CD4-positive, alpha-beta T cell treated with Interleukin-6 at 100 ng/mL for 8 hours (primary cell): ENCODE results near the gene SH3BP5.

Experiments
- DNase-seq: peaks from one replicate; pipeline ENCODE4 v3.0.0-alpha.2; 2020; ENCODE audit warnings: mixed read lengths, low spot score

The SH3BP5 gene

GRCh38 chr3:15253023-15253697 lies 79.2 kb downstream of the SH3BP5 start:
- DNase-seq, result no peak

DNA sequence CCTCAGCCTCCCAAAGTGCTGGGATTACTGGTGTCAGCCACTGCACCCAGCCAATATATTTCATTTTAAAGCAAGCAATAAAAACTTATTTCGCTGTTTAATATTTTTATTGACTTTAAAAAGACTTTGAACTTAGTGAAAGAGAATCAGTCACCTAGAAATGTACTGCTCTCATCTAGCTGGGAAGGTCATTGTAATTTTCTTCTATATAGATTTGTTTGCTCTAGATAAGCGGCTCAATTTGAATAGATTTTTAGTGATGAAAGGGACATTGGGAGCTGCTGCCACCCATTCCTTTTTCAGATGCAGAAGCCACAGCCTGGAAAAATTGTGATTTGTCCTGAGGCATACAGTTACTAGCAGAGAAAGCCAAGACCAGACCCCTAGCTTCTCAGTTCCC lies 86.2 kb downstream of the SH3BP5 start:
- DNase-seq, result no peak

DNA sequence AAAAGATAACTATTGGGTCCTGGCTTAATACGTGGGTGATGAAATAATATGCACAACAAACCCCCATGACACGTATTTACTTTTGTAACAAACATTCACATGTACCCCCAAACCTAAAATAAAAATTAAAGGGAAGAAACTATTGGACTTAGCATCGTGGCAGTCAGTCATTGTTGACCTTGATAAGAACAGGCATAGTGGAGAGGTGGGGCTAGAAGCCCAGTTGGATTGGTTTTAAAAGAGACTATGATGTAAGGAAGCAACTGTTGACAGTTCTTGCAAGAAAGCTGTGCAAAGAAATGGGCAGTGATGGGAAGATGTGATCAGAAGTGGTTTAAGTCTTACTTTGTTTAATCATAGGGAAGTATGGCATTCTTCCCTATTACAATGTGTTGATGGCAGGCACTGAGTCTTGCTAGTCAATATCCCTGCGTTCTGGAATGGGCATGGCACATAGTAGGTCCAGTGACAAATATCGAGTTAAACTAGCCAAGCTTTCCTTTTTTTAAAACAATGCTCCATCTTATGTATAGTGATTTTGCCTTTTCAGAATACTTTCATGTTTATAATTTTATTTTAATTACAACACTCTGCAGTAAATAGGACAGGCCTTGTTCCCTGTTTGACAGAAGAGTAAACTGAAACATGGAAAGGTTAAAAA lies 88.4 kb downstream of the SH3BP5 start:
- DNase-seq, result no peak

DNA sequence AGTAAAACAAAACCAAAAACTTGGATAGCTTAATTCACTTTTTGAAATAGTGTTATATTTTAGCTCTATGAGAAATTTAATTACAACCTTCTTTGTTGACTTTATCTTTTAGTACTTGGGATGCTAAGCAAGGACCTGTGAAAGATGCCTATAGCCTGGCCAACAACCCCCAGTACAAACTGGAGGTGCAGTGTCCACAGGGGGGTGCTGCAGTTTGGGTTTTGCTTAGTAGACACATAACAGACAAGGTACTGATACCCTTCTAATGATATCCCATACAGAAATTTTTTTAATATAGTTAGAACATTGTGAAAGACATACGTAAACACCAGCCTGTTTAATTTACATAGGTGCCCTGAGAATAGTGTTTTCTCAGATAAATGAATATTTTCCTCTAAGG lies 91.0 kb downstream of the SH3BP5 start:
- DNase-seq, result peak; percentile 46

GRCh38 chr3:15229262-15229661 lies 103.1 kb downstream of the SH3BP5 start:
- DNase-seq, result no peak

DNA sequence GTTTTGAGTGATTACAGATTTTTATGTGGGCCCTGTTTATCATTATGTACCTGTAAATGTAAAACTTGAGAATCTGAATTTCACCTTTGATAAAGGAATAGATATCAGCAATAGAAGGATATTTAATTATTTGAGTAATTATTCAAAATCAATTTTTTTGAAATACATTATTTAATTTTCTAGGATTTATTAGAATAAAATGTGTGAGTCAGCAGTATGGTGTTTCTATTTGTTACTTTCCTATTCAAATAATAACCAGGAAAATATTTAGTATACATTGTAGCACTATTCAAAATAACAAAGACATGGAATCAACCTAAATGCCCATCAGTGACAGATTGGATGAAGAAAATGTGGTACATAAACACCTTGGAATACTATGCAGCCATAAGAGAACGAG lies 104.2 kb downstream of the SH3BP5 start:
- DNase-seq, result no peak

GRCh38 chr3:15223685-15224572 lies 108.5 kb downstream of the SH3BP5 start:
- no peak for DNase-seq

GRCh38 chr3:15221574-15222217 lies 110.7 kb downstream of the SH3BP5 start:
- DNase-seq, result no peak

- no peak for DNase-seq
Observed at GRCh38 chr3:15220661-15221060, 111.7 kb downstream of the SH3BP5 start.

DNA sequence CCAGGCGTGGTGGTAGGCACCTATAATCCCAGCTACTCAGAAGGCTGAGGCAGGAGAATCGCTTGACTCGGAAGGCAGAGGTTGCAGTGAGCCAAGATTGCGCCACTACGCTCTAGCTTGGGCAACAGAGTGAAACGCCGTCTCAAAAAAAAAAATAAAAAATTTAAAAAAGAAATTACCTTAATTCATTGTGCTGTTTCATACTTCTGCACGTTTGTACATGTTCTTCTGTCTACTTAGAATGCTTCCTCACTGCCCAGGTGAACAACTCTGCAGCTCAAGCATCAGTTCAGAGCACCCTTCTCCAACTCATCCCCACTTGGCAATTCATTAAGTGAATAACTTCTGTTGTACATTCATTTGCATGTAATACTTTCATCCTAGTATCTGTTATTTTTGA lies 112.3 kb downstream of the SH3BP5 start:
- DNase-seq, result no peak

- no peak for DNase-seq
Observed at GRCh38 chr3:15218689-15219088, 113.7 kb downstream of the SH3BP5 start.

GRCh38 chr3:15217841-15218267 lies 114.5 kb downstream of the SH3BP5 start:
- no peak for DNase-seq

GRCh38 chr3:15217011-15217671 lies 115.2 kb downstream of the SH3BP5 start:
- DNase-seq, result peak; percentile 10

DNA sequence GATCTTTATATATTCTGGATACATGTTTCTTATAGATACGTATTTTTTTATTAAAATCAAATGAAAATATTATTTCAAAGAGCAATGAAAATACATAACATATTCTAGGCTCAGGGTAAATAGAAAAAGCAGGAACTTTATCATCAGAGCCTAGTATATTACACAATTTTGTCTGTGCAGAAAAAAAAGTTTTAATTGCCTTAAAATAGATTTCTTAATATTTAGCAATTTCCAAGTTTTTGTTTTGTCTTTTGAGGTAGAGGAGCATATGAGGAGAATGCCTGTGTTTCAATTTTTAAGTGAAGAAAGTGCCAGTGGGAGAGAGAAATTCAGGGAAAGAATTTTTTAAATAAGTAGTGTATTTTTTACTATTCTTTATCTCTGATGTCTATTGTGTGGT lies 115.9 kb downstream of the SH3BP5 start:
- DNase-seq, result no peak

DNA sequence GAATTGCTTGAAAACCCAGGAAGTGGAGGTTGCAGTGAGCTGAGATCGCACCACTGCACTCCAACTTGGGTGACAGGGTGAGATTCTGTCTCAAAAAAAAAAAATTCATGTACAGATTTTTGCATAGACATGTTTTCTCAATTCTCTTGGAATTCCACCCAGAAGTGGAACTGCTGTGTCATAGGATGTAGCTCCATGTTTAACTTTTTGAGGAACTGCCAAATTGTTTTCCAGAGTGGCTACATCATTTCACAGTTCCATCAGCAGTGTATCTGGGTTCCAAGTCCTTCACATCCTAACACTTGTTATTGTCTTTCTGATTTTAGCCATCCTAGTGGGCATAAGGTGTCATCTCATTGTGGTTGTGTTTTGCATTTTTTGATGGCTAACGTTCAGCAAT lies 116.4 kb downstream of the SH3BP5 start:
- no peak for DNase-seq

DNA sequence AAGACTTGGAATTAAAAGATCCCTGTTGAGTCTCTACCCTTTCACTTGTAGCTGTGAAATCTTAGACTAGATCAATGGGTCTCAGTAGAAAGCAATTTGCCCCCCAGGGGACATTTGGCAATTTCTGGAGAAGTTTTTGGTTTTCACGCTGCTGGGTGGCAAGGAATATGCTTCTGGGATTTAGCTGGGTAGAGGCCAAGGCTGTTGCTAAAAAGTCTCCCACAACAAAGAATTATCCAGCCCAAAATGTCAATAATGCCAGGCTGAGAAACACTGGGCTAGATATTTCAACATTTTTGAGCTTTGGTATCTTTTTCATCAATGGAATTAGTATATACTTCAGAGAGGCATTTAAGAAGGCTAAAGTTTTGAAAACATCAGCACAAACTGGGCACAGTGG lies 117.6 kb downstream of the SH3BP5 start:
- DNase-seq, result no peak

DNA sequence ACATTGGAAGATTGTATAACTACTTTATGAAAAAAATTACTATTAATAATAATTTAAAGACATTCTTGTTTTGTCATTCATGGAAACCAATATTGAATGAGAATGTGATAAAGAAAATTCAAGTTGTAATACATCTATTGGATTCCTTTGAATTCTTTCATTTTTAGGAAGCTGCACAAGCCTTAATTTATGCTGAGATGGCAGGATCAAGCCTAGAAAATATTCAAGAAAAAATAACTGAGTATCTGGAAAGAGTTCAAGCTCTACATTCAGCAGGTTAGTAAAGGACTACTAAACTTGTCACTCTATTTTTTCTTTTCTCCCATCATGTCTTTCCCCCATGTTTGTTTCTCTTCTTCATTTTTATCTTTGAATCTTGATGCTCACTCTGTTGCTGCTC lies 120.4 kb downstream of the SH3BP5 start:
- DNase-seq, result no peak

- DNase-seq, result no peak
Observed at GRCh38 chr3:15207836-15208504, 124.4 kb downstream of the SH3BP5 start.

DNA sequence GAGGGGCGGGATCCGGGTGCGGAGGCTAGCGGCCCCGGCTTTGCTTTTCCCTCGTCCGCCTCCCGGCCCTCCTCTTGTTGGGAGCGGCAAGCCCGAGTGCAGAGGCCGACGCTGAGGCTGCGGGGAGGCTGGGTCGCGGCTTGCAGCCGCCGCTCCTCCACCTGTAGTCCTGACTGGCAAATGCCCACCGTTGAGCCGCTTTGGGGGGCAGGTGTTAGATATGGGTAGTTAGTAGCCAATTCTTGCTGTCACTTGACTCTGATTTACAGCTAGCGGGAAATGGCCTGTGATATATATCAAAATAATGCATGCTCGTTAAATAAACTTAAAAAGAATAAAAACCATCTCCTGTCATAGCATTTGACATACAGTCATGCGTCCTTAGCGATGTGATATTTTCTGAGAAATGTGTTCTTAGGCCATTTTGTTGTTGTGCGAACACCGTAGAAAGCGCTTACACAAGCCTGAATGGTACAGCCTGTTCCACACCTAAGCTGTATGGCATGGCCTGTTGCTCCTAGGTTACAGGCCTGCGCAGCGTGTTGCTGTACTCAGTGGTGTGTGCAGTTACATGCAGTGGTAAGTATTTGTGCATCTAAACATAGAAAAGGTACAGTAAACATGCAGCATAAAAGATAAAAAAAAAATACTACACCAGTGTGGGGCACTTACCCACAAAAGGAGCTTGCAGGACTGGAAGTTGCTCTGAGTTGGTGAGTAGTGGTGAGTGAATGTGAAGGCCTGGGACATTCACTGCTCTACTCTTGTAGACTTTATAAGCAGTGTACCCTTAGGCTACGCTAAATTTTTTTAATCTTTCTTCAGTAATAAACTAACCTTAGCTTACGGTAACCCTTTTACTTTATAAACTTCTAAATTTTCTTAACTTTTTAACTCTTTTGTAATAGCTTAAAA lies 125.5 kb downstream of the SH3BP5 start:
- peak; percentile 14 for DNase-seq
